ENCODE data around the gene BNIP3.
"Not testable (repeated sequence)": the region's sequence is repeated elsewhere in the genome, so short reads cannot be mapped to it uniquely, and the experiment has no call there.

DNA sequence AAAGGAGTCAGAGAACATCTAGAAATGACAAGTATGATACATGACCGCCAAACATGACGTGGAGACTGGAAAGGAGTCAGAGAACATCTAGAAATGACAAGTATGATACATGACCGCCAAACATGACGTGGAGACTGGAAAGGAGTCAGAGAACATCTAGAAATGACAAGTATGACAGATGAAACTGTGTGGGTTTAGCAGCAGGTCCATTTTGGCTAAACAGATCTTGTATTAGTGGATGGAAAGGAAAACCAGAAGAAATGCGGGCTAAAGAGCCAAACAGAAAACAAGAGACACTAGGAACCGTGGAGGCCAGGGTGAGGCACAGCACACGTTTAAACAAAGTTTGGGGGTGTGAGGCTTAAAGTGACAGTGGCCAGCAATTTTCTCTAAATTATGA lies 31.8 kb downstream of the BNIP3 start:
- not testable (repeated sequence) for TF ChIP-seq POLR2AphosphoS5 (IDR thresholded peaks at IDR 0.05; ENCODE audit: low read depth); SPI1 (IDR thresholded peaks at IDR 0.05; ENCODE audit: borderline replicate concordance, low read depth)
- TF ChIP-seq, protein P1, sequence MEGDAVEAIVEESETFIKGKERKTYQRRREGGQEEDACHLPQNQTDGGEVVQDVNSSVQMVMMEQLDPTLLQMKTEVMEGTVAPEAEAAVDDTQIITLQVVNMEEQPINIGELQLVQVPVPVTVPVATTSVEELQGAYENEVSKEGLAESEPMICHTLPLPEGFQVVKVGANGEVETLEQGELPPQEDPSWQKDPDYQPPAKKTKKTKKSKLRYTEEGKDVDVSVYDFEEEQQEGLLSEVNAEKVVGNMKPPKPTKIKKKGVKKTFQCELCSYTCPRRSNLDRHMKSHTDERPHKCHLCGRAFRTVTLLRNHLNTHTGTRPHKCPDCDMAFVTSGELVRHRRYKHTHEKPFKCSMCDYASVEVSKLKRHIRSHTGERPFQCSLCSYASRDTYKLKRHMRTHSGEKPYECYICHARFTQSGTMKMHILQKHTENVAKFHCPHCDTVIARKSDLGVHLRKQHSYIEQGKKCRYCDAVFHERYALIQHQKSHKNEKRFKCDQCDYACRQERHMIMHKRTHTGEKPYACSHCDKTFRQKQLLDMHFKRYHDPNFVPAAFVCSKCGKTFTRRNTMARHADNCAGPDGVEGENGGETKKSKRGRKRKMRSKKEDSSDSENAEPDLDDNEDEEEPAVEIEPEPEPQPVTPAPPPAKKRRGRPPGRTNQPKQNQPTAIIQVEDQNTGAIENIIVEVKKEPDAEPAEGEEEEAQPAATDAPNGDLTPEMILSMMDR (IDR thresholded peaks at IDR 0.05; ENCODE audit: insufficient read depth, low read length) = not testable (repeated sequence)
- TF ChIP-seq, protein P2, sequence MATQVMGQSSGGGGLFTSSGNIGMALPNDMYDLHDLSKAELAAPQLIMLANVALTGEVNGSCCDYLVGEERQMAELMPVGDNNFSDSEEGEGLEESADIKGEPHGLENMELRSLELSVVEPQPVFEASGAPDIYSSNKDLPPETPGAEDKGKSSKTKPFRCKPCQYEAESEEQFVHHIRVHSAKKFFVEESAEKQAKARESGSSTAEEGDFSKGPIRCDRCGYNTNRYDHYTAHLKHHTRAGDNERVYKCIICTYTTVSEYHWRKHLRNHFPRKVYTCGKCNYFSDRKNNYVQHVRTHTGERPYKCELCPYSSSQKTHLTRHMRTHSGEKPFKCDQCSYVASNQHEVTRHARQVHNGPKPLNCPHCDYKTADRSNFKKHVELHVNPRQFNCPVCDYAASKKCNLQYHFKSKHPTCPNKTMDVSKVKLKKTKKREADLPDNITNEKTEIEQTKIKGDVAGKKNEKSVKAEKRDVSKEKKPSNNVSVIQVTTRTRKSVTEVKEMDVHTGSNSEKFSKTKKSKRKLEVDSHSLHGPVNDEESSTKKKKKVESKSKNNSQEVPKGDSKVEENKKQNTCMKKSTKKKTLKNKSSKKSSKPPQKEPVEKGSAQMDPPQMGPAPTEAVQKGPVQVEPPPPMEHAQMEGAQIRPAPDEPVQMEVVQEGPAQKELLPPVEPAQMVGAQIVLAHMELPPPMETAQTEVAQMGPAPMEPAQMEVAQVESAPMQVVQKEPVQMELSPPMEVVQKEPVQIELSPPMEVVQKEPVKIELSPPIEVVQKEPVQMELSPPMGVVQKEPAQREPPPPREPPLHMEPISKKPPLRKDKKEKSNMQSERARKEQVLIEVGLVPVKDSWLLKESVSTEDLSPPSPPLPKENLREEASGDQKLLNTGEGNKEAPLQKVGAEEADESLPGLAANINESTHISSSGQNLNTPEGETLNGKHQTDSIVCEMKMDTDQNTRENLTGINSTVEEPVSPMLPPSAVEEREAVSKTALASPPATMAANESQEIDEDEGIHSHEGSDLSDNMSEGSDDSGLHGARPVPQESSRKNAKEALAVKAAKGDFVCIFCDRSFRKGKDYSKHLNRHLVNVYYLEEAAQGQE (IDR thresholded peaks at IDR 0.05; ENCODE audit: insufficient replicate concordance, low read depth) = not testable (repeated sequence)
